ENCODE data around the gene DCAF6.

DCAF6 gene

GRCh38 chr1:167915569-167915968 is 20.9 kb upstream of the DCAF6 start:
- H3K27ac ChIP-seq (replicated peaks; ENCODE audit: low read length) = no peak overlapping the region
- H3K36me3 ChIP-seq (replicated peaks in 1 of 2; ENCODE audit: control insufficient read depth in 2 of 2, insufficient read depth in 2 of 2, low read length in 2 of 2) = peaks cover 1 to 8% of the 10 kb centered on the region in 2 donors
- DNase-seq (ENCODE audit: low spot score) = no peak
- H3K4me2 ChIP-seq (ENCODE audit: insufficient read depth, low read length, poor library complexity, severe bottlenecking) = no peak overlapping the region
- no CpG with 5 or more reads among the region's 8 CpGs for WGBS, 2 donors (ENCODE audit: extremely low coverage in 2 of 2, insufficient read length in 2 of 2, insufficient replicate concordance in 1 of 2)
- no peak overlapping the region for H4K91ac ChIP-seq (ENCODE audit: low read depth, low read length, poor library complexity)
- H3K79me1 ChIP-seq (ENCODE audit: low read depth, low read length) = no peaks in the 10 kb centered on the region
- H3K23ac ChIP-seq (ENCODE audit: low read depth, low read length, poor library complexity) = no peak overlapping the region
- no peak overlapping the region for H3K4me3 ChIP-seq (ENCODE audit: low read length in 2 of 2)
- no peak overlapping the region for H2AFZ ChIP-seq (ENCODE audit: low read length)
- H3K4ac ChIP-seq (ENCODE audit: low read length) = no peak overlapping the region
- no peak overlapping the region for H2AK5ac ChIP-seq (ENCODE audit: low read depth, low read length)
- no peak overlapping the region for H2BK15ac ChIP-seq (ENCODE audit: low read length)
- H2BK5ac ChIP-seq (ENCODE audit: low read length) = no peak overlapping the region
- H3K9me3 ChIP-seq (replicated peaks in 1 of 2; ENCODE audit: control insufficient read depth in 2 of 2, insufficient read depth in 1 of 2, low read depth in 1 of 2, low read length in 2 of 2) = peaks cover under 1 to 3% of the 10 kb centered on the region in 2 donors
- H3K14ac ChIP-seq (ENCODE audit: low read length) = no peak overlapping the region
- no peaks in the 10 kb centered on the region for H3K4me1 ChIP-seq (ENCODE audit: control insufficient read depth in 2 of 2, insufficient read depth in 1 of 2, low read depth in 1 of 2, low read length in 2 of 2)
- no peak overlapping the region for H2BK12ac ChIP-seq (ENCODE audit: low read length)
- H4K8ac ChIP-seq (ENCODE audit: low read depth, low read length) = no peak overlapping the region
- H3K27me3 ChIP-seq (ENCODE audit: control insufficient read depth in 3 of 3, insufficient read depth in 3 of 3, low read depth in 1 of 3, low read length in 3 of 3) = no peaks in the 10 kb centered on the region
- no peak overlapping the region for H3K9ac ChIP-seq (ENCODE audit: low read depth, low read length, poor library complexity)
- no peak overlapping the region for H3K18ac ChIP-seq (ENCODE audit: low read length)
- H2BK120ac ChIP-seq (ENCODE audit: low read depth, low read length) = no peak overlapping the region

GRCh38 chr1:167916766-167917511 is 19.5 kb upstream of the DCAF6 start:
- Histone ChIP-seq H4K8ac (ENCODE audit: low read depth, low read length) (no peak overlapping the region), H3K9me3 (replicated peaks in 1 of 2; ENCODE audit: control insufficient read depth in 2 of 2, insufficient read depth in 1 of 2, low read depth in 1 of 2, low read length in 2 of 2) (no peaks in the 10 kb centered on the region), H3K18ac (ENCODE audit: low read length) (no peak overlapping the region), H3K79me1 (ENCODE audit: low read depth, low read length) (no peaks in the 10 kb centered on the region), H3K36me3 (replicated peaks in 1 of 2; ENCODE audit: control insufficient read depth in 2 of 2, insufficient read depth in 2 of 2, low read length in 2 of 2) (peaks cover 1 to 8% of the 10 kb centered on the region in 2 donors), H3K9ac (ENCODE audit: low read depth, low read length, poor library complexity) (no peak overlapping the region), H3K4ac (ENCODE audit: low read length) (no peak overlapping the region), H3K4me2 (ENCODE audit: insufficient read depth, low read length, poor library complexity, severe bottlenecking) (no peak overlapping the region), H2BK120ac (ENCODE audit: low read depth, low read length) (no peak overlapping the region), H3K27ac (replicated peaks; ENCODE audit: low read length) (no peak overlapping the region), H2AK5ac (ENCODE audit: low read depth, low read length) (no peak overlapping the region), H2BK15ac (ENCODE audit: low read length) (no peak overlapping the region), H2AFZ (ENCODE audit: low read length) (no peak overlapping the region), H3K4me3 (ENCODE audit: low read length in 2 of 2) (no peak overlapping the region), H4K91ac (ENCODE audit: low read depth, low read length, poor library complexity) (no peak overlapping the region), H3K4me1 (ENCODE audit: control insufficient read depth in 2 of 2, insufficient read depth in 1 of 2, low read depth in 1 of 2, low read length in 2 of 2) (no peaks in the 10 kb centered on the region), H3K14ac (ENCODE audit: low read length) (no peak overlapping the region), H3K23ac (ENCODE audit: low read depth, low read length, poor library complexity) (no peak overlapping the region), H2BK5ac (ENCODE audit: low read length) (no peak overlapping the region), H3K27me3 (ENCODE audit: control insufficient read depth in 3 of 3, insufficient read depth in 3 of 3, low read depth in 1 of 3, low read length in 3 of 3) (no peaks in the 10 kb centered on the region), H2BK12ac (ENCODE audit: low read length) (no peak overlapping the region)
- WGBS, 2 donors (ENCODE audit: extremely low coverage in 2 of 2, insufficient read length in 2 of 2, insufficient replicate concordance in 1 of 2) = no CpG with 5 or more reads among the region's 6 CpGs
- DNase-seq (ENCODE audit: low spot score) = no peak

GRCh38 chr1:167922023-167922422 is 14.5 kb upstream of the DCAF6 start:
- no peaks in the 10 kb centered on the region for H3K9me3 ChIP-seq (replicated peaks in 1 of 2; ENCODE audit: control insufficient read depth in 2 of 2, insufficient read depth in 1 of 2, low read depth in 1 of 2, low read length in 2 of 2)
- H3K4me2 ChIP-seq (ENCODE audit: insufficient read depth, low read length, poor library complexity, severe bottlenecking) = no peak overlapping the region
- H3K79me1 ChIP-seq (ENCODE audit: low read depth, low read length) = no peaks in the 10 kb centered on the region
- H4K8ac ChIP-seq (ENCODE audit: low read depth, low read length) = no peak overlapping the region
- no peak overlapping the region for H2AK5ac ChIP-seq (ENCODE audit: low read depth, low read length)
- H3K4ac ChIP-seq (ENCODE audit: low read length) = no peak overlapping the region
- H3K4me1 ChIP-seq (ENCODE audit: control insufficient read depth in 2 of 2, insufficient read depth in 1 of 2, low read depth in 1 of 2, low read length in 2 of 2) = peaks cover 0 to 2% of the 10 kb centered on the region in 2 donors
- no peak overlapping the region for H3K23ac ChIP-seq (ENCODE audit: low read depth, low read length, poor library complexity)
- H3K4me3 ChIP-seq (ENCODE audit: low read length in 2 of 2) = no peak overlapping the region
- H2BK15ac ChIP-seq (ENCODE audit: low read length) = no peak overlapping the region
- no peak overlapping the region for H3K14ac ChIP-seq (ENCODE audit: low read length)
- no peaks in the 10 kb centered on the region for H3K27me3 ChIP-seq (ENCODE audit: control insufficient read depth in 3 of 3, insufficient read depth in 3 of 3, low read depth in 1 of 3, low read length in 3 of 3)
- no peak overlapping the region for H2BK120ac ChIP-seq (ENCODE audit: low read depth, low read length)
- H3K27ac ChIP-seq (replicated peaks; ENCODE audit: low read length) = no peak overlapping the region
- H3K36me3 ChIP-seq (replicated peaks in 1 of 2; ENCODE audit: control insufficient read depth in 2 of 2, insufficient read depth in 2 of 2, low read length in 2 of 2) = peaks cover 0 to 8% of the 10 kb centered on the region in 2 donors
- no peak overlapping the region for H4K91ac ChIP-seq (ENCODE audit: low read depth, low read length, poor library complexity)
- no peak overlapping the region for H2BK12ac ChIP-seq (ENCODE audit: low read length)
- DNase-seq (ENCODE audit: low spot score) = no peak
- no peak overlapping the region for H2BK5ac ChIP-seq (ENCODE audit: low read length)
- H3K9ac ChIP-seq (ENCODE audit: low read depth, low read length, poor library complexity) = no peak overlapping the region
- H3K18ac ChIP-seq (ENCODE audit: low read length) = no peak overlapping the region
- H2AFZ ChIP-seq (ENCODE audit: low read length) = no peak overlapping the region

- no peak overlapping the region for H2AFZ ChIP-seq (ENCODE audit: low read length)
- peaks cover 0 to 6% of the 10 kb centered on the region in 2 donors for H3K36me3 ChIP-seq (replicated peaks in 1 of 2; ENCODE audit: control insufficient read depth in 2 of 2, insufficient read depth in 2 of 2, low read length in 2 of 2)
- H2BK5ac ChIP-seq (ENCODE audit: low read length) = no peak overlapping the region
- H3K9ac ChIP-seq (ENCODE audit: low read depth, low read length, poor library complexity) = no peak overlapping the region
- peaks cover 0 to 2% of the 10 kb centered on the region in 2 donors for H3K4me1 ChIP-seq (ENCODE audit: control insufficient read depth in 2 of 2, insufficient read depth in 1 of 2, low read depth in 1 of 2, low read length in 2 of 2)
- no peak overlapping the region for H4K8ac ChIP-seq (ENCODE audit: low read depth, low read length)
- no peaks in the 10 kb centered on the region for H3K79me1 ChIP-seq (ENCODE audit: low read depth, low read length)
- H4K91ac ChIP-seq (ENCODE audit: low read depth, low read length, poor library complexity) = no peak overlapping the region
- no peak overlapping the region for H2AK5ac ChIP-seq (ENCODE audit: low read depth, low read length)
- no peak overlapping the region for H2BK120ac ChIP-seq (ENCODE audit: low read depth, low read length)
- H3K9me3 ChIP-seq (replicated peaks in 1 of 2; ENCODE audit: control insufficient read depth in 2 of 2, insufficient read depth in 1 of 2, low read depth in 1 of 2, low read length in 2 of 2) = no peaks in the 10 kb centered on the region
- no peak overlapping the region for H2BK15ac ChIP-seq (ENCODE audit: low read length)
- WGBS, 2 donors (ENCODE audit: extremely low coverage in 2 of 2, insufficient read length in 2 of 2, insufficient replicate concordance in 1 of 2) = no CpG with 5 or more reads among the region's 1 CpG
- H3K18ac ChIP-seq (ENCODE audit: low read length) = no peak overlapping the region
- no peak overlapping the region for H3K14ac ChIP-seq (ENCODE audit: low read length)
- no peak overlapping the region for H3K4me3 ChIP-seq (ENCODE audit: low read length in 2 of 2)
- no peak for DNase-seq (ENCODE audit: low spot score)
- H3K27ac ChIP-seq (replicated peaks; ENCODE audit: low read length) = no peak overlapping the region
- H3K23ac ChIP-seq (ENCODE audit: low read depth, low read length, poor library complexity) = no peak overlapping the region
- no peaks in the 10 kb centered on the region for H3K27me3 ChIP-seq (ENCODE audit: control insufficient read depth in 3 of 3, insufficient read depth in 3 of 3, low read depth in 1 of 3, low read length in 3 of 3)
- H3K4me2 ChIP-seq (ENCODE audit: insufficient read depth, low read length, poor library complexity, severe bottlenecking) = no peak overlapping the region
- no peak overlapping the region for H3K4ac ChIP-seq (ENCODE audit: low read length)
- H2BK12ac ChIP-seq (ENCODE audit: low read length) = no peak overlapping the region
Observed at GRCh38 chr1:167922611-167923074, 13.8 kb upstream of the DCAF6 start.

Data from neuronal stem cell (in vitro differentiated cells).